Activated CD4-positive, alpha-beta T cell treated with anti-CD3 and anti-CD28 coated beads, Interleukin-2, Interleukin-4, amounts not matched to agents 100 ng/mL and 50 ng/mL, durations not matched to agents 16 hours and 8 hours (primary cell): ENCODE measurements around the gene BRINP1.

ENCODE experiments used
- DNase-seq: peaks from one replicate; pipeline ENCODE4 v3.0.0-alpha.2; 2020; ENCODE audit warnings: low spot score

BRINP1 gene

DNA sequence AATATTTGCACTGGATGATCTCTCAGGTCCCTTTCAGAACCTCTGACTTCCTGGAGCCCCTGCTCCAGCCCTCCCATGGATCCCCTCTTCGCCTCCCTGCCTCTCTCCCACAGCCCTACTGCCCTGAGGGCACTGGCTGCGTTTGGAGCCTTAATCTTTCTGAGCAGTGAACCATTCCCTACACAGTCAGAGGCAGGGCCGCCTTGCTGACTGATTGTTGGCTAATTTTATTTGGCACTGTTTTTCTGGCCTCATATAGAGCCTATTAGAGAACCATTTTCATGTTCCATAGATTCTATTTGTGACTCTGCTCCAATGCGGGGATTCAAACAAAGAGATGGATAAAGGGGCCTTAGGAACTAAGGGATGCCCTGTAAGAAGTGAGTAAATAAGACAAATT, 91.1 kb downstream of the BRINP1 start:
- no peak for DNase-seq

DNA sequence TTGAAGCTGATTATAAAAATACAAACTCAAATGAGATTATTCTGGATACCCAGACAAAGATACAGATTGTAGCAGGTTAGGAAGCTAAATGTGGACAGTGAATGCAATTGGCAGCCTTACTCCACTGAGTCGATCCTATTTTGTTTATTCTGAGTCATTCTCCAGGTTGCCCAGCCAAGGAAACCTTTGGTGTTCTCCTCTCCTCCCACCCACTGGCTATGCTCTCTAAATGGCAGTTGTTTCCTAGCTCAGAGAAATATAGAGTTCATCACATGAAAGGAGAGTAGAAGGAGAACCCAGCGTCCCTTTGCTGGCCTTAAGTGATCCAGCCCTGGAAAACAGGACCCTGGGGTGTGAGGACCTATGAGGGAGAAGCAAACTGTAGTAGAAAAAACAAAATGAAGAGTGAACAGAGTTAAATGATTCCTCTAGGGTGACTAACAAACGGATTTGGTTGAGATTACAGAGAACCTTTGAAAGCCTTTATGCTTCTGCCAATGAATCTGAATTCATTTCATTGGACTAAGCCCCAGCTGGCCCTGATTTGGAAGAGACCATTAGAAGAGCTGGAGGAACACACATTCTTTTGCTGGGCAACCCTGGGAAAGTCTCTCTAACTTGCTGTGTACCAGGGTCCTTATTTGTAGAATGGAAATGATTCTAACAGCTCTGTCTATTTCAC, 95.1 kb downstream of the BRINP1 start:
- DNase-seq: no peak

DNA sequence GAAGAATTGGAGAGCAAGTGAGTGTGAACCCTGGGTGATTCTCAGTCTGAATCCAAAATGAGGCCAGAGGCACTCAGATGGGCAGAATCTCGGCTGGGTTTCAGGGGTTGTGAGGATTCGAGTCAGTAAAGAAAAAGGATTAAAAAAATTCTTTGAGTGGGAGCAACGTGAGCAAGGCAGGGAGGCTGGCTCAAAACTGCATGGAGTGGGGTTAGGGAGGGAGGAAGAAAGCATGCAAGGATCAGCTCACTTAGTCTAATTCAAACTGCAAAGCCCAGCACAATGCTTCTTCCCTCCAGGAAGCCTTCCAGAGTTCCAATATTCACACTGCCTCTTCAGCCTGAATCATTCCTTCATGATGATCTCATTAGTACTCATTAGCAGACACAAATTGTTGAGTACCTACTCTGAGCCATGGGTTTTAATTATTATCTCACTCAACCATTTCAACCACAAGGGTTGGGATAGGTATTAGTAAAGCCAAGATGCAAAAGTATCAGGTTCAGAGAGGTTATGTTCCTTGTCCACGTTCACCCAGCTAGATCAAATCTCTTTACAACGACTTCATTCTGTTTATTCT, 95.8 kb downstream of the BRINP1 start:
- no peak for DNase-seq

DNA sequence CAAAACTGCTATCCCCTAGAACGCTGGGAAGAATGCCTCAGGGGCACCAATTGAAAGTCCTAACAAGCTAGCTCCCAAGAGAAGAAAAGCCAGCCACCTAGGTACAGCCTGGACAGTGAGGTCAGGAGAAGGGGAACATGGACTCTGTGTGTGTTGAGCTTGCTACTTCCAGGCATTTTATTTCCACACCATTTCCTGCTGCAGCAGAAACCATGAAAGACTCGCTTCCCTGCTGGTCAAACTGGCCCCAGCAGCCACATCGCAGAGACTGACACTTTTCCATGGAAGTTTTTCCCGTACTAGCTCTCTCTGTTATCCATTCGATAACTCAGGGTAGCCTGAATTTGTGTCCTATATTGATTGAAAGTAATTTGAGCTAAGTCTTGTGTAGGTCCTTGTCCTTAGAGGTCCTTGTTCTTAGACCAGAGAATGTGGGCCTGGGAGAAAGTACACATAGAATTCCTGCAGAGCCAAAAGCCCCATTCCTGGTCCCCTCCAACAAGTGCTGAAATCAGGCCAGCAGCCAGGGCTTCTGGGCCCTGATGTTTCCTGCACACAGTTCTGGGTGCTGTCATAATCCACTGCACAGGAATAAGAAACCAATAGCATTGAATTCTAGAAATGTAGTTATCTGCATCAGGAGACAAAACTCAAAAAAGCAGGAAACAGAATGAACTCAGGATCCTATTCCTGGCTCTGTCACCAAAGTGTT, 96.6 kb downstream of the BRINP1 start:
- DNase-seq: no peak

DNA sequence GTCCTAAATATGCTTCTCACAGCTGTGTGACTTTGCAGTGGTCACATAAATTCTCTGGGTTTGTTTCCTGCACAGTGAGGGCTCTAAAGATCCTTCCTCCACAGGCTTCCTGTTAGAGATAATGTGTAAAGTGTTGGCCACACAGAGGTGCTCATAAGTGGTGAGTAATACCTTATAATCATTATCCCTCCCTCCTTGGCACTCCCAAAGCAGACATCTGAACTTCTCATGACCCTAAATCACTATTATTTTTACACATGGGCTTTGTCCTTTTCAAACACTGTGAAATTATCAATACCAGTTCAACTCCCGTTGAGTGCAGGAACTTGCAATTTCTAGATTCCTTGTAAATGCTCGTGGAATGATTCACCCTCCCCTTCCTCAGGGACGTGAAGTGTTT, 100.2 kb downstream of the BRINP1 start:
- no peak for DNase-seq

DNA sequence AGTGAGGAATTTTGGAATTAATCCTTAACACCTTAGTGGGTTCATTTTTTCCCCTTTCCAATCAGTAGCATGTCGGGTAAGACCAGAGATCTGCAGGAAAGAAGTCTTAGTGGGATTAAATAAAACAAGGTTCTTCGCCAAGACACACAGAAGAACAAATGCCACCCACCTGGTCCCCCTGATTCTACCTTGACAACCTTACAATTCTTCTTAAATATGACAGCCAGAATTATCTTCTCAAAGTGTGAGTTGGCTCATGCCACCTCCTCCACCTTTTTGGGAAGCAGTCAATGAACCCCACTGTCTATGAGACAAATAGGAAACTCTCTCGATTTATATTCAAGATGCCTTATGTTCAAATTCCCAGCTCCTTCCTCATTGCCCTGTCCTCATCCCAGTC, 105.1 kb downstream of the BRINP1 start:
- no peak for DNase-seq

DNA sequence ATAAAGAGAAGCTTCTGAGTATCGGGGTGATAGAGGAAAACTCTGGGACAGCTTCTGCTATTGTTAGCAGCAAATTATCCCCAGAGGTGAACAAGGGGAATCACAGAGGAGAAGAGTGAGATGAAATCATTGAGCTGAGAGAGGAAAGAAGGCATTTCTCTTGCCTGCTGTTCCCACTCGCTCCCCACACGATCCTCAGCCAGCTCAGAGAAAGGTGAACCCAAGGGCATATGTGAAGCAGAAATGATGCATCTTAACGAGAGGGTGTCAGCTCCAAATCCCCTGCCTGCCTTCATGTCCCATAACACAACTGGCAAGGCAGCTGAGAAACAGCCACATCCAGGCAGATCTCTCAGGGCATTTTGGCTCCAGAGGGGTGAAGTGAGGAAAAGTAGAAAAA, 111.6 kb downstream of the BRINP1 start:
- DNase-seq: no peak

DNA sequence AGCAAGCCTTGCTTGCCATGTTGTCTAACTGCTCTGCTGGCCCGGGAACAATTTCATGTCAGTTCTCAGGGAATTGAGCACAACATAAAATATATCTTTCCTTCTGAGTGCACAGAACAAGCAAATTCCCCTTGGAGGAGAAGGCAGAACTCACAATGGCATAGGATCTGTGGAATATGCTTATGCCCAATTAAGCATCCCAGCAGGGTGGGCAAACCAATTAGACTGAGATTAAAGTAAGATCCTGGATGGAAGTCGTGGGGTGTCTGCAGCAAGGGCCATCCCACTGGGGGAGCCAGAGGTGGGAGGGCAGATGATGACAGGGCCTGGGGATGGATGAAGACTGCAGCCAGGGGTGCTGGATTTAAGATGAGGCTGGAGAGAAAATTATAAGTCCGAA, 114.1 kb downstream of the BRINP1 start:
- DNase-seq: no peak

DNA sequence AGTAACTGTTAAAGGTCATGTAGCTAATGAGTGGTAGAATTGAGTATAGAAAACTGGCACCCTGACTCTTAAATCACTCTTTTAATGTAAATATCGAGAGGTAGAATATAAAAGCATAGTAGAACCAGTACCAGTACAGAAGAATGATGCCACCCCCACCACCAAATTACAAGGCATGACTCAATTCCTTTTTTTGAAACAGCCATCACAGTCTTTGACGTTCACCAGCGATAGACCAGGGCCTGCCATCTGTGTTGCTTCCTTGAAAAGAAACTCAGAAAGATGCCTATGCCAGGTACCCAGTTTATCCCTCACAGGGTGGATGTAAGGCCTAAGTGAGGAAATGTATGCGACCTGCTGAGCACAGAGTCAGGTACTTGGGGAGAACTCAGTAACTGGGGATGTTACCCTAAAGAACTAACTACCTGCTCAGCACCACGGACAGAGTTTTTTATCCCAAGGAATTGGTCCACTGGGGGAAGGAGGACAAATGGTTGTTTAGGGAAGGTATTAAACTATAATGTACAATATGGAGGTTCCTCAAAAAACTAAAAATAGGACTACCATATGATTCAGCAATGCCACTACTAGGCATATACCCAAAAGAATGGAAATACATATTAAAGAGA, 116.5 kb downstream of the BRINP1 start:
- DNase-seq: no peak

DNA sequence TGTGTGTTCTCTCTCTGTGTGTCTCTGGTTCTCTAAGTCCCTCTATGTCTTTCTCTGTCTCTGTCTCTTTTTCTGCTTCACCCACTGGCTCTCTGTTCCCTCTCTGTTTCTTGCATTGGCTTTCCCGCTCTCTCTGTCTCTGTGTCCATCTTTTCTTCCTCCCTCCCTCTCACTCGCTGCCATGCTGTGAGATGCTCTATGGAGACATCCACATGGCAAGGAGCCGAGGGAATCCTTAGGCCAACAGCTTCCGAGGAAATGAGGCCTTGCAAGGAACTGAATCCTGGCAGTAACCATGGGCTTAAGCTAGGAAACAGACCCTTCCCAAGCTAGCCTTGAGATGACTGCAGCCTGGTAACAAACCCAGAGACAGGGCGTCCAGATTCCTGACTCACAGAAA, 117.3 kb downstream of the BRINP1 start:
- no peak for DNase-seq

DNA sequence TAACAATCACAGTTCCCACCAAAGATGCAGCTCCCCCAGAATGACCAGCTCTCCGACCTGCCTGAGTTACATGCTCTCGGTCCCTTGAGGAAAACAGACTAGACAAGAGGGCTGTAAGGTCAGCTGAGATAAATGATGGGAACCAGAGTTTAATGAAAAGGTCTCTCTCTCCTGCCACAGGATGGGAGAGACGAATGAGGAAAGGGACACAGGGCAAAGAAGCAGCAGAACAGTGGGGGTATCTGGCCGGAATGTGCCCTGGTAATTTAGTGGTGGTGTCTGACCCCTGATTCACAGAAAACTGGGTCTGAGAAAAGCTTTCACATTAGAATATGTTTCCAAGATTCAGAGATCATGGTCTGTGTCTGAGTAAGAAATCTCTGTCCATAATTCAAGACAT, 118.5 kb downstream of the BRINP1 start:
- DNase-seq: no peak

DNA sequence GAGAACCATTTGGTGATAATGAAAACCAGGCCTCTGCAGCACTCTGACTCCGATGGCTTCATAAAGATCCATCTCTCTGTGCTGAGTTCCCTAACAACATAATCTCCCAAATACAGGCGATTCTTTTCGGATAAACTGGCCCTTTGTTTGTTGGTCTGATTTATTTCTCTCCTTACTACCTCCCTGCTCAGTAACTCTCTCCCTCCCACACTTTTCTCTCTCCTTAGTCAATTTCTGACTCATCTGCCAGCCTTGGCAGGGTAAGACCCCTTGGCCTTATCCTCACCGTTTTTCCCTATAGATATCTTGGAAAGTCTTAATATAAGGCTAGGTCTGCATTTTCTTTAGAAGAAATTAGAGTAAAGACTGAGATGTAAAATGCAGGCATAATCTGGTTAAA, 128.7 kb downstream of the BRINP1 start:
- no peak for DNase-seq

DNA sequence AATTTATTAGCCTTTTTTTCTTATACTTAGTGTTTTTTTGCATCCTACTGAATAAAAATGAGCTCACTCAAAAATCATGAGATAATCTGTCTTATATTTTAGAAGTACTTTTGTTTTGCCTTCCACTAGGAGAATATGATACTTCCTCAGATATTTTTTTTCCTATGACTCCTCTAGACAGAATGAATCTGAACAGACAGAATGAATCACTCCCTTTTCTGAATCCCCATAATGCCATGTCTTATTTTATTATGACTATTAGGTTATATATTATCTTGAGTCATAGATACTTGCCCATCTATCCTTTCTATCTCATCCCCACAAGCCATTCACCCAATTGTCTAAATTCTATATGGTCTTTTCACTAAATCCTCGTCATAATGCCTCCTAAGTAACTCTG, 134.6 kb downstream of the BRINP1 start:
- no peak for DNase-seq

DNA sequence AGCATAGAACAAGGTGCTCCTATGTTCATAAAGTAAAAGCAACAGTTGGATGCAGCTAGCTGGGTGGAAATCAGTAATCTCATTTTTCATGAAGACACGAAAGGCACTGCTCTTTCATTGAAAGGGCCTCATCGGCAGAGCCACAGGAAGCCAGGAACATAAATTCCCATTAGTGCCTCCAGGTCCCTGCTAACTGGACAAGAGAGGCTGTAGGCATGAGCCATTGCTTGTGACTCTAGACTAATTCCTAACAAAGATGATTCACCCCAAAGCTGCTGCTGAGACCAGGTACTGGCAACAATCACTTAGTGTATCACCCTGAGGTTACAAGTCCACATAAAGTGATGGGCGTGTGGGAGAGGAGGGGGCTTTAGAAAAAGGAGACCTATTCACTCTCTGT, 141.8 kb downstream of the BRINP1 start:
- no peak for DNase-seq

DNA sequence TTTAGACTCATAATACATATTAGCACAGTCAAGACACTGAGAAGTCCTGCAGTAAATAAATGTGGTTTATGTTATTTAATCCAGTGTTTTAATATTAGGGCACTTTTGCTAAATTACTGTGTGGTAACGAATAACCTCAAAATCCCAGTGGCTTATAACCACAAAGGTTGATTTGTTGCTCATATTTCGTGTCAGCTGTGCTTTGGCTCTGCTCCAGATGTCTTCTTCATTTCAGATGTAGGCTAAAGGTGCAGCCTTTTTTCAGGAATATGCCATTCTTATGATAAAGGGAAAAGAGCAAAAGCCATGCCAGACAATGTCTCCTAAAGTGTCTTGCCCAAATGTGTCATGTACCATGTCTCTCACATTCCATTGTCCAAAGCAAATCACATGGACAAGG, 144.8 kb downstream of the BRINP1 start:
- DNase-seq: no peak

DNA sequence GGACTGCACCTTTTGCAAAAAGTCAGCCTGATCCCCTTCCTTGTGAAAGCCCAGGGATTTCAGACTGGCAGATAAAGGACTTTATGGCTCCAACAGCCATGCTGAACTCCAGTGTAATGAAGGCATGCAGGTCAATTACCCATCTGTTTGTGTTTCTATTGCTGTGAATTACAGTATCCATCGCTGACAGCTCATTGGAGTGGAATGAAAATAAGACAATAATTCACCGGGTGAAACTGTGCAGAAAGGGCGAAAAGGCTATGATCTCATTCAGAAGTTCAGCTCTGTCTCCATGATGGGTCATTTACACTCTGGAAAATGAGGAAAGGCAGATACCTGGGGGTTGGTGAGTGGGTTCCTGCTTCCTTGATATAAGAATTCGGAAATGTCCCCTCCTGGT, 148.0 kb downstream of the BRINP1 start:
- DNase-seq: no peak

DNA sequence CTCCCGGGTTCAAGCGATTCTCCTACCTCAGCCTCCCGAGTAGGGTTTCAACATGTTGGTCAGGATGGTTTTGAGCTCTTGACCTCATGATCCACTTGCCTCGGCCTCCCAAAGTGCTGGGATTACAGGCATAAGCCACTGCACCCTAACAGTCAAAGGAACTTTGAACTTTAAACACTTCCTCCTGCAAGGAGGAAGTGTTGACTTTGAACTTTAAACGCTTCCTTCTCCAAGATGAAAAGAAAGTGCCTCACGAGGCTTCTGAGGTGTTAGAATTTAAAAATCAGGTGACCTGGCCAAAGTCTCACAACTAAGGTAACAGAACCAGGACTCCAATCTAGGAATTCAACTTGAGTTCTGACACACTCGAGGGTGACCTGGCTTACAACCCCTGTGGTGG, 150.9 kb downstream of the BRINP1 start:
- no peak for DNase-seq

DNA sequence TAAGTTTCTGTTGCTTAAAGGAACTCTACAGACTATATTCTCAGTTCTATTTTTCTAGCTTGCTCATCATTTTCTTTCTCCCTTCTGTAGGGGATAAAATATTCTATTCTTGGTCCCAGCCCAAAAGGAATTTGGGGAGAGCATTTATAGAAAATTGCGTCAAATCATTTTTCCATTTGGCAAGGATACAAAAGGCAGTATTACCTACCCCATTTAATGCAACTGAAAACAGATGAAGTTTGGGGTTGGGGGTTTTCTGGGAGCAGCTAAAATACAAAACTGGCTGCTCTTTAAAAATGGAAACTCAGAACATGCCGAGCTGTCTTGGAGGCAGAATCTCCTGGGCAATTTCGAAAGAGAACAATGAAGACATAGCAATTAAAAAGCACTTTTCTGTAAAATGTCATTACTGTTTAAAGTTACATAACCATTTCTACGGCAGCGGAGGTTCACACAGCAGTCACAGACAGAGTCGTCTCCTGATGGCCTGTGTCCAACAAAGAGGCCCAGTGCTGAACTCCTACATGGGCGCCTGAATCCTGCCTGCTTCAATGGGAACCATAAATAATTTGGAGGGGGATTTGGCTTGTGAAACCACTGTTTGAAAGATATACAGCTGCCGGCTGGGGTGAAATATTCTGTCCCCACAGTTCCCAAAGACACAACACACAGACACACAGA, 152.4 kb downstream of the BRINP1 start:
- no peak for DNase-seq

DNA sequence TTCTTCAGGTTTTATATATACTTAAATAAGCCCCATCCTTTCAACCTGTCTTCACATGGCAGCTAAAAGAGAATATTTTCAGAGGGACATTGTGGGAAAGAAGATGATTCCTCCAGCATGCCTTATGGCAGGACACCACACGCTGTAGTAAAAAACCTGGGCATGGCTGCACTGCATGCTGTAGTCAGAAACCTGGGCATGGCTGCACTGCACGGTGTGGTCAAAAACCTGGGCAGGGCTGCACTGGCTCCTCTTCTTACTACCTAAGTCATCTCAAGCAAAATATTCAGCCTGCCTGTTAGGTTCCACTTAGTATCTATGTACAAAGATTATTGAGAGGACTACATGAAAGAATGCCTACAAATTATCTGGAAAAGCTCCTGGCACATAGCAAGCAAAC, 153.6 kb downstream of the BRINP1 start:
- DNase-seq: no peak

DNA sequence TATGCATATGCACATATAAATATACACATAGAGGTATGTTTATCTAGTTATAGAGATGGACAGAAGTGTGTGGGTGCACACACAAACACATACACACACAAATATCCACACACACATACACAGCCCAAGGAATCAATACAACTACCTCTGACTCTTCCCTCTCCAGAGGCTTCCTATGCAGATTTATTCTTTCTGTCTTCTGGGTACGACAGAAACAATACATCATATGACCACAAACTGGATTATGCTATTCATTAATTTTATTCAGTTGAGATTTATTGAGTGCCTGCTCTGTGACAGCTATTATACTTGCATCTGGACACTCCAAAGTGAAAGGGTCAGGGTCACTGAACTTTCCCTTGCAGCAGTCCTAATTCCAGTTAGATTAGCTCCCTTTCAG, 155.8 kb downstream of the BRINP1 start:
- no peak for DNase-seq

DNA sequence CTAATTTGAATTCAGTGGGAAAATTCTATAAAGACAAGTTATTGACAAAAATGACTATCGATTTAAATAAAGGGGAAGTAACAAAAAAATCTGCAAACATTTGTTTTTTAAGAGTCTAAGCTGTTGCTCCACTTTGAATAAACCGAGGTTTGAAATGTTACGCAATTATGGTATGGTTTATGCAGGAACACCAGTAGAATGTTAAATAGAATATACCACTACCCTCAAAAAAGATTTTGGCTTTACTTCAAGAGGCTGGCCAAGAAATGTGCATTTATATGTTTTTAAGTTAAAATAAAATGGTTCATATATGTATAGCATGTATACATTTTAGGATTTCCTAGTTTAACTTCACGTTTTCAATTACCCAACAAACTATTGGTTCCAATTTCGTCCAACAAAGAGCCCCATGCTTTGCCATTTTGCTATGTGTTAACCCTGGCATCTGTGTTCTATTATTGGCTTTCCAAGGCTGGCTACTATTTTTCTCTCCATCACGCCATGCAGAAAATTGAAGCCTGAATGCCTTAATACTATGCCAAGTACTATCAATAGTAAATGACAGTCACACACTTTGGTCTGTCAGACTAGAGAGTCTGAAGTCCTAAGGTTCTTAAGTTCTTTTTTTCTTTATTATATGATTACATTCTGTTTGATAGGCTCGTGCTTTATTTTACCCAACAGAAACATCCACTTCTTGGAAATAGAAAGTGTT, 171.2 kb downstream of the BRINP1 start:
- no peak for DNase-seq

DNA sequence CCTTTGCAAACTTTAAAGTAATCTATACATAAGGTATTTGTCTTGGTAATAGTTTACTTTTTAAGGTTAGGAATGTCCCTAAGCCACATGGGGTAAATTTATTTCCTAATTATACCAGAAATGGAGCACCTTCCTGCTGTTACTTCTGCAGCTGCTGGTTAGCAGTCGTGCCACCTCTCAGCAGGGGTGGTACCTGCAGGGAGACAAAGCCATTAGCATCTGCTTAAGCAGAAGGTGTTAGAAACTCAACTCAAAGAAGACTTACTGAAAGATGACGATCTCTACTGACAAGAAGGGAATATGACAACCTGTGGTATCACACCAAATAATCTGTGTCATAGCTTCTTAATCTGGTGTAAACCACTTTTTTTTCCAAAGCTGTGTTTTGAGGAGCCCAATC, 173.7 kb downstream of the BRINP1 start:
- DNase-seq: no peak
